Upper lobe of right lung (tissue), 1 donor: Measurements from ENCODE around the gene OR2S2. TPM values are rescaled to one million over a fixed set of nuclear protein-coding genes. Genes with fewer than 3 reads are reported as not detected.
"Not testable (repeated sequence)": the region's sequence is repeated elsewhere in the genome, so short reads cannot be mapped to it uniquely, and the experiment has no call there.

ENCODE experiments used
- ATAC-seq: fragments of 200-7000 bp; cut with Tn5 transposase; one replicate; pipeline ENCODE4 v1.9.1; 2020; ENCODE audit warnings: mild to moderate bottlenecking, moderate library complexity
- DNase-seq: peaks from one replicate; pipeline ENCODE4 v3.0.0-alpha.2; 2020
- H3K27ac ChIP-seq: fragments of 200-600 bp; one replicate; pipeline ENCODE4 v1.8.0; 2022
- H3K27me3 ChIP-seq: fragments of 200-600 bp; one replicate; pipeline ENCODE4 v1.8.0; 2022; ENCODE audit warnings: mild to moderate bottlenecking
- H3K36me3 ChIP-seq: fragments of 200-600 bp; one replicate; pipeline ENCODE4 v1.8.0; 2022
- H3K4me1 ChIP-seq: fragments of 200-600 bp; one replicate; pipeline ENCODE4 v1.8.0; 2022
- H3K4me3 ChIP-seq: fragments of 200-600 bp; one replicate; pipeline ENCODE4 v1.8.0; 2022; ENCODE audit warnings: mild to moderate bottlenecking
- H3K9me3 ChIP-seq: fragments of 200-600 bp; one replicate; pipeline ENCODE4 v1.8.0; 2022
- intact Hi-C: fragments of 100-400 bp; cut with DNase I; formaldehyde crosslinking; loops from one replicate; pipeline ENCODE4 v1.11.0; 2022
- total RNA-seq: library from RNA; stranded (reverse); fragmentation: NEBNext Ultra II Directional; extraction: Animal tissue kit (Norgen Biotek cat#: 25700); gene quantifications from one replicate; pipeline ENCODE4 v1.2.1, GENCODE V29; 2021
- TF ChIP-seq, protein P1 (sequence below): fragments of 200-600 bp; IDR thresholded peaks from one replicate; pipeline ENCODE4 v1.8.0; 2022; ENCODE audit warnings: antibody characterized with exemption
- donor health status: DM: no; HTN: yes; CAD: no; lungs with severe emphysema.

OR2S2 gene
- total RNA-seq, 1 donor from 2014 or later, result not detected

DNA sequence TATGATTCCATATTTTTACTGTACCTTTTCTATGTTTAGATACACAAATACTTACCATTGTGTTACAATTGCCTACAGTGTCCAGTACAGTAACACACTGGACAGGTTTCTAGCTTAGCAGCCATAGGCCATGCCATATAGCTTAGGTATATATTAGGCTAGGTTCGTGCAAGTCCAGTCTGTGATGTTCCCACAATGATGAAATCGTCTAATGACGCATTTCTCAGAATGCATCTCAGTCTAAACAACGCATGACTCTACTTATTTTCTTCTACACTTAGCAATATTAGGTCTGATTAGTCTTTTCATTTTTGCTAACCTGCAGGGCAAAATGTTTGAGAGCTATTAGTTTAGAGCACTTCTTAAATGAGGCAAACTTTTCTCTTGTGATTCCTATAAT is 22.7 kb downstream of the OR2S2 start:
- no peak for DNase-seq
- intact Hi-C loops, result no loop called here
- H3K4me1 ChIP-seq, result peaks cover 11% of the 10 kb centered on the region
- no peaks in the 10 kb centered on the region for H3K27me3 ChIP-seq
- H3K9me3 ChIP-seq, result no peaks in the 10 kb centered on the region
- H3K36me3 ChIP-seq, result no peaks in the 10 kb centered on the region
- H3K4me3 ChIP-seq, result no peak overlapping the region
- no peak for ATAC-seq
- TF ChIP-seq, protein P1, sequence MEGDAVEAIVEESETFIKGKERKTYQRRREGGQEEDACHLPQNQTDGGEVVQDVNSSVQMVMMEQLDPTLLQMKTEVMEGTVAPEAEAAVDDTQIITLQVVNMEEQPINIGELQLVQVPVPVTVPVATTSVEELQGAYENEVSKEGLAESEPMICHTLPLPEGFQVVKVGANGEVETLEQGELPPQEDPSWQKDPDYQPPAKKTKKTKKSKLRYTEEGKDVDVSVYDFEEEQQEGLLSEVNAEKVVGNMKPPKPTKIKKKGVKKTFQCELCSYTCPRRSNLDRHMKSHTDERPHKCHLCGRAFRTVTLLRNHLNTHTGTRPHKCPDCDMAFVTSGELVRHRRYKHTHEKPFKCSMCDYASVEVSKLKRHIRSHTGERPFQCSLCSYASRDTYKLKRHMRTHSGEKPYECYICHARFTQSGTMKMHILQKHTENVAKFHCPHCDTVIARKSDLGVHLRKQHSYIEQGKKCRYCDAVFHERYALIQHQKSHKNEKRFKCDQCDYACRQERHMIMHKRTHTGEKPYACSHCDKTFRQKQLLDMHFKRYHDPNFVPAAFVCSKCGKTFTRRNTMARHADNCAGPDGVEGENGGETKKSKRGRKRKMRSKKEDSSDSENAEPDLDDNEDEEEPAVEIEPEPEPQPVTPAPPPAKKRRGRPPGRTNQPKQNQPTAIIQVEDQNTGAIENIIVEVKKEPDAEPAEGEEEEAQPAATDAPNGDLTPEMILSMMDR, result no peak
- no peak overlapping the region for H3K27ac ChIP-seq

DNA sequence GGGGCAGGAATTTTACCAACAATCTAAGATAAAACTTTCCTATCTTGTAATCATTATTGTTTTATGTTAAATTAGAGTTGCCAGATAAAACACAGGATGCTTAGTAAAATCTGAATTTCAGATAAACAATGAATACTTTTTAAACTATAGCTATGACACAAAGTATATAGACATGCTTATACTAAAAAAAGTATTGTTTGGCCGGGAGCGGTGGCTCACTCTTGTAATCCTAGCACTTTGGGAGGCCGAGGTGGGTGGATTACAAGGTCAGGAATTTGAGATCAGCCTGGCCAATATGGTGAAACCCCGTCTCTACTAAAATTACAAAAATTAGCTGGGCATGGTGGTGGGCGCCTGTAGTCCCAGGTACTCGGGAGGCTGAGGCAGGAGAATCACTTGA is 23.9 kb downstream of the OR2S2 start:
- intact Hi-C loops, H3K27me3 ChIP-seq, H3K4me3 ChIP-seq, H3K9me3 ChIP-seq, ATAC-seq, H3K27ac ChIP-seq, H3K36me3 ChIP-seq, DNase-seq: not testable (repeated sequence)
- peaks cover 11% of the 10 kb centered on the region for H3K4me1 ChIP-seq

DNA sequence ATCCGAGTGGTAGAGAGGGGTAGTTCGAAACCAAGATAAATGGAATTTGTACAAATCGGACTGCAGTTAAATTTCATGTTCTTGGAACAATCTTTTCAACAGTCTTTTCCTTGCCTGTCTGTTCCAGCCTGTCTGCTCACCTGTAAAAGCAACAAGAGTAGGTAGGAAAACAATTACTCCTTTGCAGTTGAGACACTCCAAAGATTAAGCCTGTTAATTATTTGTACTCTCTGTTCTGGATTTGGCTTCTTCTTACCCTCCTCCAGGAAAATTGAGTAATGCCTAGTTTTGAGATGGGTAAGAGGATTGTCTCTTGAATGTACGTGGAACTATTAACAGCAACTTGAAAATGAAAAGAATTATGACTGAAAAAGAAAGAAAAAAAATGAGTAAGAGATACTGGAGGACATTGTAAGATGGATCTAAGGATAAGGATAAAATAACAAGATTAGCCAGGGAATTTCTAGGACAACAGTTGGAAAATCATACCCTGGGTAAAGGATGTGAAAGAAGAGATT is 24.3 kb downstream of the OR2S2 start:
- ATAC-seq (peak; percentile 33), DNase-seq (no peak)
- Histone ChIP-seq H3K9me3 (no peaks in the 10 kb centered on the region), H3K27me3 (no peaks in the 10 kb centered on the region), H3K4me3 (no peak overlapping the region), H3K36me3 (no peaks in the 10 kb centered on the region), H3K27ac (no peak overlapping the region), H3K4me1 (peaks cover 11% of the 10 kb centered on the region)
- intact Hi-C loops, result no loop called here
- TF ChIP-seq, protein P1, result no peak

DNA sequence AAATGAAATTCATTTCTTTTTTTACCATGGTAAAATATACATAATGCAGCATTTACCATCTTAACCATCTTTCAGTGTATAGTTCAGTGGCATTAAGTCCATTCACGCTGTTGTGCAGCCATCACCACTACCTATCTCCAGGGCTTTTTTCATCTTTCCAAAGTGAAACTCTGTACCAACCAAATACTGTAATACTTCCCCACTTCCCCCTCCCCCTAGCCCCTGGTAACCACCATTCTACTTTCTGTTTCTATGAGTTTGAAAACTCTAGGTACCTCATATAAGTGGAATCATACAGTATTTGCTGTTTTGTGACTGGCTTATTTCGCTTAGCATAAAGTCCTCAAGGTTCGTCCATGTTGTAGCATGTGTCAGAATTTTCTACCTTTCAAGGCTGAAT is 25.2 kb downstream of the OR2S2 start:
- TF ChIP-seq, protein P1, result no peak
- DNase-seq (no peak), ATAC-seq (no peak)
- Histone ChIP-seq H3K9me3 (no peaks in the 10 kb centered on the region), H3K4me3 (no peak overlapping the region), H3K27me3 (no peaks in the 10 kb centered on the region), H3K27ac (no peak overlapping the region), H3K36me3 (no peaks in the 10 kb centered on the region), H3K4me1 (peaks cover 11% of the 10 kb centered on the region)
- intact Hi-C loops, result no loop called here

DNA sequence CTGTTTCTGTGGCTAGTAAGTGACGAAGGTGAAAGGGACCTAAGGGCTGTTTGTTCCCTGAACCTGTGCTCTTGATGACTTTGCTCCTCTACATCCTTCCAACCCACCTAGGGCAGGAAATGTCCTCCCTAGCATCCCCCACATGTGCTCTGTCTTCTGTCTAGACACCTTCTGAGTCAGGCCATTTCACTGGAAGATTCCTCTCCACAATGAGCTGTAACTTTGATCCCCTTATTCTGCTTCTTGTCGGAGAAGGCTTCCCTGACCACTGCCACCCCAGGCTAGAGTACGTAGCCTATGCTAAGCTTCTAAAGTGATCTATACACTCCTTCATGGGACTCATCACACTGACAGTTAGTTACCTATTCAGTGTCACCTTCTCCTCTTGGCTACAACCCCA is 27.0 kb downstream of the OR2S2 start:
- Histone ChIP-seq H3K27me3 (no peaks in the 10 kb centered on the region), H3K4me1 (peaks cover 6% of the 10 kb centered on the region), H3K36me3 (no peaks in the 10 kb centered on the region), H3K9me3 (no peaks in the 10 kb centered on the region), H3K4me3 (no peak overlapping the region), H3K27ac (no peak overlapping the region)
- TF ChIP-seq, protein P1, result no peak
- DNase-seq (no peak), ATAC-seq (no peak)
- intact Hi-C loops, result no loop called here

DNA sequence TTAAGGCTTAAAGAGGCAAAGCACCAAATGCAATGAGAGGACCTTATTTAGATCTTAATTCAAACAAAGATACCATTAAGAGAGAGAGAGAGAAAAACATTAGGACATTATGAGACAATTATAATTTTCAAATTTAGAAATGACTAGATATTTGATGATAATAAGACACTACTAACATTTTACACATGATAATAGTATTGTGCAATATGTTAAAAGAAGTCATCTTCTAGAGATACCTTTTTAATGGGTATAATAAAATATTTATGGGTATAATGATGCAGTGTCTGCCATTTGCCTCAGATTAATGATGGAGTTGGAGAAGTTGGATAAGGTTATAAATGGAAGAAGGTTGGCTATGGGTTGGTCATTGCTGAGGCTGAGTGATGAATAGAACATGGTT is 27.4 kb downstream of the OR2S2 start:
- H3K4me3 ChIP-seq, result no peak overlapping the region
- H3K27ac ChIP-seq, result no peak overlapping the region
- DNase-seq (no peak), ATAC-seq (no peak)
- intact Hi-C loops, result no loop called here
- H3K9me3 ChIP-seq, result no peaks in the 10 kb centered on the region
- no peaks in the 10 kb centered on the region for H3K36me3 ChIP-seq
- H3K27me3 ChIP-seq, result no peaks in the 10 kb centered on the region
- H3K4me1 ChIP-seq, result peaks cover 3% of the 10 kb centered on the region
- TF ChIP-seq, protein P1, result no peak
